AG04450 (cell line): ENCODE results near the gene A1BG. TPM values are rescaled to one million over a fixed set of nuclear protein-coding genes. Genes with fewer than 3 reads are reported as not detected.

Experiments
- CTCF ChIA-PET: fragments of 300-600, 350-600 bp; formaldehyde crosslinking; extraction: SDS; loops from one replicate; lab custom pipeline; 2022; ENCODE audit warnings: antibody characterized with exemption, inconsistent platforms; lab: Charles Lee
- POLR2A ChIA-PET: fragments of 350-600 bp; formaldehyde crosslinking; extraction: SDS; loops from one replicate; lab custom pipeline; 2021; ENCODE audit warnings: antibody characterized with exemption, inconsistent platforms; lab: Yijun Ruan, JAX
- DNase-seq: peaks from one replicate; pipeline ENCODE4 v3.0.0-alpha.2; 2011; ENCODE audit warnings: low read depth, low spot score
- H3K27ac ChIP-seq: one replicate; pipeline ENCODE4 v1.5.1; 2012; ENCODE audit warnings: low read depth, low read length, control low read depth
- H3K27me3 ChIP-seq: one replicate; pipeline ENCODE4 v1.6.0; 2012; ENCODE audit warnings: low read length; ENCODE audit not compliant: control insufficient read depth, insufficient read depth
- H3K4me3 ChIP-seq: 2 replicates; pipeline ENCODE4 v1.5.1; 2011; ENCODE audit warnings: mild to moderate bottlenecking, low read depth, low read length, control low read depth
- H3K9me3 ChIP-seq: 2 replicates; pipeline ENCODE4 v1.5.1; 2012; ENCODE audit warnings: low read length; ENCODE audit not compliant: control insufficient read depth, insufficient read depth
- polyA minus RNA-seq: library from RNA; depleted of rRNA, polyadenylated mRNA; stranded (reverse); fragments of >200 nt; gene quantifications from 2 replicates; pipeline ENCODE4 v1.2.3, GENCODE V29; 2011; rRNA and poly(A)+ RNA removed
- polyA plus RNA-seq: library from polyadenylated mRNA; depleted of rRNA; stranded (reverse); fragments of >200 nt; gene quantifications from 2 replicates; pipeline ENCODE4 v1.2.3, GENCODE V29; 2011; rRNA removed
- TF ChIP-seq, protein P1 (sequence below): IDR thresholded peaks from 2 replicates; pipeline ENCODE4 v1.5.1; 2011; ENCODE audit warnings: low read depth, low read length, control low read depth, inconsistent platforms

A1BG gene, protein sequence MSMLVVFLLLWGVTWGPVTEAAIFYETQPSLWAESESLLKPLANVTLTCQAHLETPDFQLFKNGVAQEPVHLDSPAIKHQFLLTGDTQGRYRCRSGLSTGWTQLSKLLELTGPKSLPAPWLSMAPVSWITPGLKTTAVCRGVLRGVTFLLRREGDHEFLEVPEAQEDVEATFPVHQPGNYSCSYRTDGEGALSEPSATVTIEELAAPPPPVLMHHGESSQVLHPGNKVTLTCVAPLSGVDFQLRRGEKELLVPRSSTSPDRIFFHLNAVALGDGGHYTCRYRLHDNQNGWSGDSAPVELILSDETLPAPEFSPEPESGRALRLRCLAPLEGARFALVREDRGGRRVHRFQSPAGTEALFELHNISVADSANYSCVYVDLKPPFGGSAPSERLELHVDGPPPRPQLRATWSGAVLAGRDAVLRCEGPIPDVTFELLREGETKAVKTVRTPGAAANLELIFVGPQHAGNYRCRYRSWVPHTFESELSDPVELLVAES
- polyA plus RNA-seq (7.5 and 13.2 TPM in 2 replicates), polyA minus RNA-seq (1.1 and 1.2 TPM in 2 replicates)

DNA sequence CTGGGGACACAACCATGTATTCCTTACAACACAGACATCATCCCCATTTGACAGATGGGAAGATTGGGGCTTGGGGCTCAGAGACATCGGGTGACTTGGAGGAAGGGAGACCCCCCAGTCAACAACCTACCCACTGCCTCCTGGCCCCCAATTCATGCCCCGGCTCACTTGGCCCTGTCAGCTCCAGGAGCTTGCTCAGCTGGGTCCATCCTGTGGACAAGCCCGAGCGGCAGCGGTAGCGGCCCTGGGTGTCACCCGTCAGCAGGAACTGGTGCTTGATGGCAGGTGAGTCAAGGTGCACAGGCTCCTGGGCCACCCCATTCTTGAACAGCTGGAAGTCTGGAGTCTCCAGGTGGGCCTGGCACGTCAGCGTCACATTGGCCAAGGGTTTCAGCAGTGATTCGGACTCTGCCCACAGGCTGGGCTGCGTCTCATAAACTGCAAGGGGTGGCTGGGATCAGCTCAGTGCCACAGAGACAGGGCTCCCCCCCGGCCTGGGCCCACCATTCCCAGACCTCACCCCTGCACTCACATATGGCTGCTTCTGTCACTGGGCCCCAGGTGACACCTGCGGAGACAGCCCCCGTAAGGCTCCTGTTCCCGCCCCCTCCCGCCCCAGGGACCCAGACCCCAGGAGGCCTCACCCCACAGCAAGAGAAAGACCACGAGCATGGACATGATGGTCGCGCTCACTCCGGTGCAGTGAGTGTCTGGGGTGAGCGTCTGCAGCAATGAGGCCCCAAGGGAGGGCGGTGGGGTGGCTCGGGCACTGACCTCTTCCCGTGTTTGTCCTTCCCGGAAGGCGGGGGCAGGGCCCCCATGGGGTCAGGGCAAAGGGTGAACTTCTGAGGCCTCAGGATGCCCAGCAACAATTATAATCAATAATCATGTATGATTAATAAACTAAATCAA is at the start of gene A1BG:
Gene A1BG, minus strand, starts transcription at position 733 of the 912 bp plus-strand sequence. Its CDS starts 55 bp downstream, at position 678.
- CTCF ChIA-PET: no interaction called here
- POLR2A ChIA-PET: no interaction called here
- peaks cover 25% of the 10 kb centered on the region for H3K27me3 ChIP-seq
- H3K9me3 ChIP-seq: peaks cover 36% of the 10 kb centered on the region; the same call in 1 of the 2 replicates
- H3K4me3 ChIP-seq: no peak within 1 kb of the TSS
- no peak within 1 kb of the TSS for H3K27ac ChIP-seq
- TF ChIP-seq, protein P1, sequence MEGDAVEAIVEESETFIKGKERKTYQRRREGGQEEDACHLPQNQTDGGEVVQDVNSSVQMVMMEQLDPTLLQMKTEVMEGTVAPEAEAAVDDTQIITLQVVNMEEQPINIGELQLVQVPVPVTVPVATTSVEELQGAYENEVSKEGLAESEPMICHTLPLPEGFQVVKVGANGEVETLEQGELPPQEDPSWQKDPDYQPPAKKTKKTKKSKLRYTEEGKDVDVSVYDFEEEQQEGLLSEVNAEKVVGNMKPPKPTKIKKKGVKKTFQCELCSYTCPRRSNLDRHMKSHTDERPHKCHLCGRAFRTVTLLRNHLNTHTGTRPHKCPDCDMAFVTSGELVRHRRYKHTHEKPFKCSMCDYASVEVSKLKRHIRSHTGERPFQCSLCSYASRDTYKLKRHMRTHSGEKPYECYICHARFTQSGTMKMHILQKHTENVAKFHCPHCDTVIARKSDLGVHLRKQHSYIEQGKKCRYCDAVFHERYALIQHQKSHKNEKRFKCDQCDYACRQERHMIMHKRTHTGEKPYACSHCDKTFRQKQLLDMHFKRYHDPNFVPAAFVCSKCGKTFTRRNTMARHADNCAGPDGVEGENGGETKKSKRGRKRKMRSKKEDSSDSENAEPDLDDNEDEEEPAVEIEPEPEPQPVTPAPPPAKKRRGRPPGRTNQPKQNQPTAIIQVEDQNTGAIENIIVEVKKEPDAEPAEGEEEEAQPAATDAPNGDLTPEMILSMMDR: no peak
- DNase-seq: no peak

DNA sequence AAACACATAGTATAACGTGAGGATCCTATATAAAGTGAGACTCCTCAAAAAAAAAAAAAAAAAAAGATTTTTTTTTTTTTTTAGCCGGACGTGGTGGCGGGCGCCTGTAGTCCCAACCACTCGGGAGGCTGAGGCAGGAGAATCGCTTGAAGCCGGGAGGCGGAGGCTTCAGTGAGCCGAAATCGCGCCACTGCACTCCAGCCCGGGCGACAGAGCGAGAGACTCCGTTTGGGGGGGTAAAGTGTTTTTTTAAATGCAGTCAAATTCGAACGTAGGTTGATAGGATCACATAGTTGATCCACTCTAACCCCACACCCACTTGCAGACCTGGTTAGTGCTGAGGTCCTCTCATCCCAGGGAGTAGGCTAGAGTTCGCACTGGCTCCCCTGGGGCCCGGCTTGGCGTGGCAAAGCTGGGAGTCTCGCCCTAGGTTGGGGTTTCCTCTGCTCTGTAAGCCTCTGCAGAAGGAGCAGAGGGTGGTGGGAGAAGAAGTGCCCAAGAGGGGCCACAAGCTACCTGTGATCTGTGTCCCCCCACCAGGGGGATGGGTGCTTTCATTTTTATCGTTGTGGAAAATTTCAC is 48.6 kb upstream of the A1BG start:
- CTCF ChIA-PET: interaction anchor here (1.1 kb wide), 1 partner anchor 118 kb away, joined by 3 read pairs; the partner anchor contains the start of gene ZBTB45
- peak overlapping the region; percentile 79 for H3K4me3 ChIP-seq
- POLR2A ChIA-PET: no interaction called here
- no peak for DNase-seq
- no peak overlapping the region for H3K27ac ChIP-seq
- TF ChIP-seq, protein P1: no peak
- no peaks in the 10 kb centered on the region; the same call in 1 of the 2 replicates for H3K9me3 ChIP-seq
- H3K27me3 ChIP-seq: no peaks in the 10 kb centered on the region

DNA sequence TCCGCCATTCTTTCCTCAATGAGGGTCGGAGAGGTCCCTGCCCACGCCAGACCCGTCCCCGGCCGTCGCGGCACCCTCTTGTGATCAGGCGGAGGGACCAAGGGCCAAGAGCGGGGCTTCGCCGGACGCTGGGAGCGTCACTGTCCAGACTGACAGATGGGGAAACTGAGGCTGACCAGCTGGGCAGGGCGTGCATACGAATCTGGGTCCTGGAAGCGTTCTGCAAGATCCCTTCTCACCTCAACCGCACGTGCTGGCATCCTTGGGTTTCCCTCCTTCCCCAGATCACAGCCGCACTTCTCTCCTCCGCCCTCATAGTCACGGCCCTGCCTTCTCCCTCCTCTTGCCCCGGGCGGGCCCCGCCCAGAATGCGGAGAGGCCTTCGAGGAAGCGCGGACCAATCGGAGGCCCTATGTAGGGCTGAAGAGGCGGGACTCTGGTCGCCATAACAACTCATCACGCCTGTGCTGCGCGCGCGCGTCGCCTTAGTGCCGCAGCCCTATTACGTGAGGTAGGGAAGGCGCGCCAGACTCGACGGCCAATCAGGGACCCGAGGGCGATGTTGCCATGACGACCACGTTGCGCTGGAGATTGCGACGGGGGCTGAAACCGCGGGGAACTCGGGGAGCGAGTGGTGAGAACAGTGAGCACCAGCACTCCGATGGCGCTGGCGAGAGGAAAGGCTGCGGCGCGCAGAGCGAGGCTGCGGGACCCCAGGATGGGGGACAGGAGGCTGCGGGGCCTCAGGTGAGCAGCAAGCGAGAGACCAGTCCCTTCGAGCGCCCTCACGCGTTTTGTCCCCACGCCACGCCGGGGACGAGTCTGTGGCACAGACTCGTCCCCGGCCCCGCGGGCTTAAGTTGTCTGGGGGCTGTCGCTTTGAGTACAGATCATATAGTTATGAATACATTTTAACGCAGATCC is 47.9 kb upstream of the A1BG start:
- Histone ChIP-seq H3K27ac (peak overlapping the region; percentile 52), H3K4me3 (peak overlapping the region; percentile 79), H3K9me3 (no peaks in the 10 kb centered on the region; the same call in 1 of the 2 replicates), H3K27me3 (no peaks in the 10 kb centered on the region)
- POLR2A ChIA-PET: no interaction called here
- peak; percentile 99 for DNase-seq
- TF ChIP-seq, protein P1: no peak
- CTCF ChIA-PET: no interaction called here

GRCh38 chr19:58400316-58400915 is 47.1 kb upstream of the A1BG start:
- no peaks in the 10 kb centered on the region; the same call in 1 of the 2 replicates for H3K9me3 ChIP-seq
- ChIA-PET CTCF (no interaction called here), POLR2A (no interaction called here)
- H3K27ac ChIP-seq: peak overlapping the region; percentile 31
- peak overlapping the region; percentile 74 for H3K4me3 ChIP-seq
- TF ChIP-seq, protein P1: no peak
- no peak for DNase-seq
- H3K27me3 ChIP-seq: no peaks in the 10 kb centered on the region
